OCI-LY7 (cell line): Measurements from ENCODE around the gene CENPX. TPM values are rescaled to one million over a fixed set of nuclear protein-coding genes. Genes with fewer than 3 reads are reported as not detected.

Experiments
- BruUV-seq: library from RNA; stranded (reverse); fragments of 400-500 nt; replicated peaks from 2 replicates; lab custom pipeline; 2021; lab: Mats Ljungman, UMichigan
- CTCF ChIA-PET: fragments of 300-600 bp; sonication (Branson Sonifier 250); formaldehyde crosslinking; loops from one replicate; lab custom pipeline; 2022; ENCODE audit warnings: antibody characterized with exemption; ENCODE audit not compliant: unreplicated experiment; lab: Charles Lee
- POLR2A ChIA-PET: fragments of 300-600 bp; sonication (Branson Sonifier 250); formaldehyde crosslinking; loops from one replicate; lab custom pipeline; 2022; ENCODE audit warnings: antibody characterized with exemption; lab: Charles Lee
- DNase-seq: peaks from one replicate; pipeline ENCODE4 v3.0.0-alpha.2; 2015; ENCODE audit warnings: low spot score
- H2AFZ ChIP-seq: fragments of 200-600 bp; sonication (generic), shearing (Covaris generic); 2 replicates; pipeline ENCODE4 v1.6.1; 2014; ENCODE audit warnings: mild to moderate bottlenecking, antibody characterized with exemption, low read length, moderate library complexity
- H3K27ac ChIP-seq: fragments of 200-600 bp; sonication (generic); 2 replicates; pipeline ENCODE4 v1.5.1; 2014; ENCODE audit warnings: mixed run types, low read depth, mild to moderate bottlenecking, moderate library complexity, low read length, inconsistent platforms; ENCODE audit not compliant: poor library complexity, severe bottlenecking
- H3K36me3 ChIP-seq: fragments of 200-600 bp; sonication (generic); 2 replicates; pipeline ENCODE4 v1.6.1; 2014; ENCODE audit warnings: mild to moderate bottlenecking, antibody characterized with exemption, low read length, moderate library complexity, mixed read lengths; ENCODE audit not compliant: insufficient read depth
- H3K4me1 ChIP-seq: fragments of 200-600 bp; sonication (generic); 2 replicates; pipeline ENCODE4 v1.5.1; 2014; ENCODE audit warnings: mild to moderate bottlenecking, low read length; ENCODE audit not compliant: insufficient read depth, poor library complexity, severe bottlenecking
- H3K4me2 ChIP-seq: fragments of 200-600 bp; sonication (generic); 2 replicates; pipeline ENCODE4 v1.6.1; 2014; ENCODE audit warnings: mild to moderate bottlenecking, low read length
- H3K4me3 ChIP-seq: fragments of 200-600 bp; sonication (generic); 2 replicates; pipeline ENCODE4 v1.5.1; 2014; ENCODE audit warnings: mild to moderate bottlenecking, low read depth, low read length; ENCODE audit not compliant: poor library complexity, severe bottlenecking
- H3K79me2 ChIP-seq: fragments of 200-600 bp; sonication (generic); 2 replicates; pipeline ENCODE4 v1.6.1; 2016; ENCODE audit warnings: low read depth, mild to moderate bottlenecking, low read length, moderate library complexity, mixed read lengths; ENCODE audit not compliant: insufficient read depth
- H3K9me2 ChIP-seq: fragments of 200-600 bp; sonication (generic); 2 replicates; pipeline ENCODE4 v1.6.1; 2016; ENCODE audit warnings: mild to moderate bottlenecking, low read length, mixed read lengths; ENCODE audit not compliant: insufficient read depth
- H3K9me3 ChIP-seq: fragments of 200-600 bp; sonication (generic); 2 replicates; pipeline ENCODE4 v1.6.1; 2014; ENCODE audit warnings: mild to moderate bottlenecking, mixed run types, low read length, mixed read lengths
- H4K20me1 ChIP-seq: fragments of 200-600 bp; sonication (generic); 2 replicates; pipeline ENCODE4 v1.6.1; 2014; ENCODE audit warnings: mild to moderate bottlenecking, antibody characterized with exemption, low read length, moderate library complexity, mixed read lengths; ENCODE audit not compliant: insufficient read depth
- EZH2phosphoT487 ChIP-seq: fragments of 200-600 bp; sonication (generic); IDR thresholded peaks from 2 replicates; pipeline ENCODE4 v1.6.1; 2018; ENCODE audit warnings: low read depth, borderline replicate concordance, mild to moderate bottlenecking, mixed run types, antibody characterized with exemption, low read length, moderate library complexity, mixed read lengths
- intact Hi-C: fragments of 100-400 bp; cut with micrococcal nuclease; formaldehyde crosslinking; loops from one replicate; pipeline ENCODE4 v1.10.0; 2022; ENCODE audit not compliant: unreplicated experiment
- total RNA-seq, 2 experiments: library from RNA; depleted of rRNA in 1 of 2; stranded (reverse); fragments of >200 nt in 1 of 2; shearing (Covaris generic) in 1 of 2; gene quantifications; 2 replicates each; pipeline ENCODE4 v1.2.3, GENCODE V29; 2014 to 2022
- TF ChIP-seq, protein P1 (sequence below): fragments of 200-600 bp; sonication (generic); conservative IDR thresholded peaks from 2 replicates; pipeline ENCODE4 v1.5.1; 2014; ENCODE audit warnings: mild to moderate bottlenecking, antibody characterized with exemption, low read length, moderate library complexity, mixed read lengths

Gene CENPX
- total RNA-seq, 2 experiments from 2014 or later: 130 to 251 TPM

GRCh38 chr17:82007228-82007494 lies 15.5 kb downstream of the CENPX start:
- no peak for TF ChIP-seq EZH2phosphoT487
- TF ChIP-seq, protein P1, sequence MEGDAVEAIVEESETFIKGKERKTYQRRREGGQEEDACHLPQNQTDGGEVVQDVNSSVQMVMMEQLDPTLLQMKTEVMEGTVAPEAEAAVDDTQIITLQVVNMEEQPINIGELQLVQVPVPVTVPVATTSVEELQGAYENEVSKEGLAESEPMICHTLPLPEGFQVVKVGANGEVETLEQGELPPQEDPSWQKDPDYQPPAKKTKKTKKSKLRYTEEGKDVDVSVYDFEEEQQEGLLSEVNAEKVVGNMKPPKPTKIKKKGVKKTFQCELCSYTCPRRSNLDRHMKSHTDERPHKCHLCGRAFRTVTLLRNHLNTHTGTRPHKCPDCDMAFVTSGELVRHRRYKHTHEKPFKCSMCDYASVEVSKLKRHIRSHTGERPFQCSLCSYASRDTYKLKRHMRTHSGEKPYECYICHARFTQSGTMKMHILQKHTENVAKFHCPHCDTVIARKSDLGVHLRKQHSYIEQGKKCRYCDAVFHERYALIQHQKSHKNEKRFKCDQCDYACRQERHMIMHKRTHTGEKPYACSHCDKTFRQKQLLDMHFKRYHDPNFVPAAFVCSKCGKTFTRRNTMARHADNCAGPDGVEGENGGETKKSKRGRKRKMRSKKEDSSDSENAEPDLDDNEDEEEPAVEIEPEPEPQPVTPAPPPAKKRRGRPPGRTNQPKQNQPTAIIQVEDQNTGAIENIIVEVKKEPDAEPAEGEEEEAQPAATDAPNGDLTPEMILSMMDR: no peak
- H3K9me3 ChIP-seq: no peaks in the 10 kb centered on the region

DNA sequence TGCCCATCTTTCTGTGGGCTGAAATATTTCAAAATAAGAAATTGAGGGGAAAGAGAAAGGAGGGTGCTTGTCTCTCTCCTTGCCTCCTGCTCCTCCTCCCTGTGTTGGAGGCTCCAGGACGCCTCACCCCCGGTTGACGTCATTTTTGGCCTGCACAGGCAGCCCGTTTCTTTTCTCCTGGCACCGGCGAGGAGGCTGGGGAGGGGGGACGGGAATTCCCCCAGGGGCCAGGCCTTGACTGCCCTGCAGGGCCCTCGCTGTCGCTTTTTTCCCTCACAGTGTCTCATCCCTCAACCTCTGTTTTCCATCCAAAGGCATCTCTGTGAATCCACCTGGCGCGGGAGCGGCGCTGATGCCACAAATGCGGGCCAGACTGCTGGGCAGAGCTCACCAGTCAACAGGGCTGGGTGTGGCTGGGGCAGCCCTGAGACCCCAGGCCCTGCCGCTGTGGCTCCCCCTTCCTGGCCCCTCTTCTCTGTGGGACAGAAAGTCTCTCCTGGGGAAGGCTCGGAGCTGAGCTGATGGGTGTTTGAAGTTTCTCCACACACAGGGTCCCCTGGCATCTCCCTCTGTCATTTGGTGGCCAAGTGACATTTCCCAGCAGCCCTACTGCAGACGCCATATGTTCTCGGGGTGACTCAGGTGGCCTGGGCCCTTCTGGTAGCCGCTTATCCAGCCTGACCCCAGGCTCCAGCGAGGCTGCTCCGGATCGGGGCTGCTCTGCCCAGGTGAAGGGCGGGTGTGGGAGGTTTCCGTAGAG lies 16.0 kb downstream of the CENPX start:
- Histone ChIP-seq H3K4me1 (no peaks in the 10 kb centered on the region), H3K9me3 (no peaks in the 10 kb centered on the region), H3K79me2 (no peaks in the 10 kb centered on the region), H2AFZ (no peak overlapping the region), H3K9me2 (no peaks in the 10 kb centered on the region), H3K27ac (no peak overlapping the region), H3K4me3 (no peak overlapping the region), H3K36me3 (no peaks in the 10 kb centered on the region), H4K20me1 (no peaks in the 10 kb centered on the region), H3K4me2 (no peak overlapping the region)
- ChIA-PET POLR2A (no interaction called here), CTCF (no interaction called here)
- no TSS peak for BruUV-seq
- intact Hi-C loops: no loop called here
- no peak for DNase-seq
- TF ChIP-seq, protein P1: no peak
- TF ChIP-seq EZH2phosphoT487: no peak

More at GRCh38 chr17:82007228-82007494, 15.5 kb downstream of the CENPX start:
- CTCF ChIA-PET: no interaction called here
- intact Hi-C loops: no loop called here
- no peak for DNase-seq
- H3K27ac ChIP-seq: no peak overlapping the region
- no peaks in the 10 kb centered on the region for H4K20me1 ChIP-seq
- POLR2A ChIA-PET: no interaction called here
- H3K36me3 ChIP-seq: no peaks in the 10 kb centered on the region
- BruUV-seq: no TSS peak
- no peak overlapping the region for H3K4me2 ChIP-seq
- H2AFZ ChIP-seq: no peak overlapping the region
- no peaks in the 10 kb centered on the region for H3K4me1 ChIP-seq
- no peaks in the 10 kb centered on the region for H3K79me2 ChIP-seq
- no peak overlapping the region for H3K4me3 ChIP-seq
- no peaks in the 10 kb centered on the region for H3K9me2 ChIP-seq

DNA sequence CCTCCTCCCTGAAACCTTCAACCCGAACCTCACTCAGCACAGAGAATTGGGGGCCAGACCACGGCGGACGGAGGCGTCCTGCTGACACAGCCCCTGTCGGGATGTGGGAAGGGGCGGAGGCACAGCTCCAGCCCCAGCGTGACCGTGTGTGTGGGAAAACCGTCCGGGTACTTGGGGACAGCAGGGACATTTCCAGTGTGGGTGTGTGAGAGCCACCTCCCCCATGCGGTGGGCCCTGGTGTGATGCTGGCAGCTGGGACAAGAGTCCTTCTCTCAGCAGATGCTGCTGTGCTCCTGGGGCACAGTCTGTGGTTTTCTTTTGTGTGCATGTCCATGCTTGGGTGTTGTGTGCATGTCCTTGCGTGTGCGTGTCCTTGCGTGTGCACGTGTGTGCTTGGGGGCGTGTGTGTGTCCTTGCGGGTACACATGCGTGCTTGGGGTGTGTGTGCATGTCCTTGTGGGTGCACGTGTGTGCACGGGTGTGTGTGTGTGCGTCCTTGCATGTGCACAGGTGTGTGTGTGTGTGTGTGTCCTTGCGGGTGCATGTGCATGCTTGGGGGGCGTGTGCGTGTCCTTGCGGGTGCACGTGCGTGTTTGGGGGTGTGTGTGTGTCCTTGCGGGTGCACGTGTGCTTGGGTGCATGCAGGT lies 16.9 kb downstream of the CENPX start:
- no peaks in the 10 kb centered on the region for H3K79me2 ChIP-seq

More for the DNA sequence above, 16.9 kb downstream of the CENPX start:
- H3K27ac ChIP-seq: no peak overlapping the region
- H3K36me3 ChIP-seq: no peaks in the 10 kb centered on the region
- H3K4me3 ChIP-seq: no peak overlapping the region
- no peak overlapping the region for H2AFZ ChIP-seq
- no peaks in the 10 kb centered on the region for H4K20me1 ChIP-seq
- BruUV-seq: no TSS peak
- POLR2A ChIA-PET: no interaction called here
- TF ChIP-seq, protein P1: no peak
- TF ChIP-seq EZH2phosphoT487: no peak
- intact Hi-C loops: no loop called here
- no peak overlapping the region for H3K4me2 ChIP-seq
- H3K9me2 ChIP-seq: no peaks in the 10 kb centered on the region
- no peaks in the 10 kb centered on the region for H3K4me1 ChIP-seq
- no peaks in the 10 kb centered on the region for H3K9me3 ChIP-seq
- DNase-seq: no peak
- CTCF ChIA-PET: no interaction called here
